Measurements from ENCODE around the gene SLC35D1.
"Not testable (repeated sequence)": the region's sequence is repeated elsewhere in the genome, so short reads cannot be mapped to it uniquely, and the experiment has no call there.

SLC35D1 gene

DNA sequence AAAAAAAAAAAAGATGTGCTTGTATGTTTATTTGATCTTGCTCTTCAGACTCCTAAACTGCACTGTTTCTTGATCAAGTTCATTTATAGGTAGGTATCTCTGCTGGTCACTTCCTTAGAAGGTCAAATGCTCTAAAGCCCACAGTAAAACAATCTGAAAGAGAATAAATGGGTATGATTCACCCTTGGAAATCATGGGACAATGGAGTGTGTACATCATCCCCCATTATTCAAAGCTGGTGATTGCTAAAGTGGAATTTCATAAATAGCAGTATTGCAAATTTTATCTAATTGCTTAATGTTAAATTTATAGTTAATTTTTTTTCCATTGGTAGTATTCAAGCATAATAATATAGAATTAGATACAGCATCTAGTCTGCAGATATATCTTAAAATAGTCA lies 75.7 kb downstream of the SLC35D1 start:
- no peak overlapping the region for H3K27ac ChIP-seq
- TF ChIP-seq, protein P1, sequence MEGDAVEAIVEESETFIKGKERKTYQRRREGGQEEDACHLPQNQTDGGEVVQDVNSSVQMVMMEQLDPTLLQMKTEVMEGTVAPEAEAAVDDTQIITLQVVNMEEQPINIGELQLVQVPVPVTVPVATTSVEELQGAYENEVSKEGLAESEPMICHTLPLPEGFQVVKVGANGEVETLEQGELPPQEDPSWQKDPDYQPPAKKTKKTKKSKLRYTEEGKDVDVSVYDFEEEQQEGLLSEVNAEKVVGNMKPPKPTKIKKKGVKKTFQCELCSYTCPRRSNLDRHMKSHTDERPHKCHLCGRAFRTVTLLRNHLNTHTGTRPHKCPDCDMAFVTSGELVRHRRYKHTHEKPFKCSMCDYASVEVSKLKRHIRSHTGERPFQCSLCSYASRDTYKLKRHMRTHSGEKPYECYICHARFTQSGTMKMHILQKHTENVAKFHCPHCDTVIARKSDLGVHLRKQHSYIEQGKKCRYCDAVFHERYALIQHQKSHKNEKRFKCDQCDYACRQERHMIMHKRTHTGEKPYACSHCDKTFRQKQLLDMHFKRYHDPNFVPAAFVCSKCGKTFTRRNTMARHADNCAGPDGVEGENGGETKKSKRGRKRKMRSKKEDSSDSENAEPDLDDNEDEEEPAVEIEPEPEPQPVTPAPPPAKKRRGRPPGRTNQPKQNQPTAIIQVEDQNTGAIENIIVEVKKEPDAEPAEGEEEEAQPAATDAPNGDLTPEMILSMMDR (IDR thresholded peaks at IDR 0.05), result no peak
- TF ChIP-seq ZFX (IDR thresholded peaks at IDR 0.05; ENCODE audit: borderline replicate concordance), result no peak

DNA sequence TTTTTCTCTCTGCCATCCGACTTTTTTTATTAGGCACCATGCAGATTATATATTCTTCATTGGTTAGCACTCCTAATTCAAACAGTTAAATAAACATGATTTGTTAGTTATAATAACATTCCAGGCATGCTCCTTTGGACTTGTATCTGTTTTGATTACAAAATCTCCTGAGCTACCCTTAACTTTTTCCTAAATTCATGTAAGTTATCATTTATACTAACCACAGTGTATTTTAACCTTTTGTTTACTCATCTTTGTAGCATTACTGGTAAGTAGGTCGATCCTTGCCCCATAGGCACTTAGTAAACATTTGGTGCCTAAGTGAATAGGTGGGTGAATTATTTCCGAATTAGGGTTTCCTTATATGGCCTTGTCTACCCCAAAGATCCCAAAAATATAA lies 85.4 kb downstream of the SLC35D1 start:
- no peak overlapping the region for H3K27ac ChIP-seq
- TF ChIP-seq, protein P1 (IDR thresholded peaks at IDR 0.05), result no peak
- TF ChIP-seq ZFX (IDR thresholded peaks at IDR 0.05; ENCODE audit: borderline replicate concordance), result no peak

DNA sequence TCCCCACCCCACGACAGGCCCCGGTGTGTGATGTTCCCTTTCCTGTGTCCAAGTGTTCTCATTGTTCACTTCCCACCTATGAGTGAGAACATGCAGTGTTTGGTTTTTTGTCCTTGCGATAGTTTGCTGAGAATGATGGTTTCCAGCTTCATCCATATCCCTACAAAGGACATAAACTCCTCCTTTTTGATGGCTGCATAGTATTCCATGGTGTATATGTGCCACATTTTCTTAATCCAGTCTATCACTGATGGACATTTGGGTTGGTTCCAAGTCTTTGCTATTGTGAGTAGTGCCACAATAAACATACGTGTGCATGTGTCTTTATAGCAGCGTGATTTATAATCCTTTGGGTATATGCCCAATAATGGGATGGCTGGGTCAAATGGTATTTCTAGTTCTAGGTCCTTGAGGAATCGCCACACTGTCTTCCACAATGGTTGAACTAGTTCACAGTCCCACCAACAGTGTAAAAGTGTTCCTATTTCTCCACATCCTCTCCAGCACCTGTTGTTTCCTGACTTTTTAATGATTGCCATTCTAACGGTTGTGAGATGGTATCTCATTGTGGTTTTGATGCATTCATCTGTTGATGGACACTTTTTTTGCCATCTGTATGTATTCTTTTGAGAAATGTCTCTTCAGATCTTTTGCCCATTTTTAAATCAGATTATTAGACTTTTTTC lies 87.6 kb downstream of the SLC35D1 start:
- not testable (repeated sequence) for H3K27ac ChIP-seq

DNA sequence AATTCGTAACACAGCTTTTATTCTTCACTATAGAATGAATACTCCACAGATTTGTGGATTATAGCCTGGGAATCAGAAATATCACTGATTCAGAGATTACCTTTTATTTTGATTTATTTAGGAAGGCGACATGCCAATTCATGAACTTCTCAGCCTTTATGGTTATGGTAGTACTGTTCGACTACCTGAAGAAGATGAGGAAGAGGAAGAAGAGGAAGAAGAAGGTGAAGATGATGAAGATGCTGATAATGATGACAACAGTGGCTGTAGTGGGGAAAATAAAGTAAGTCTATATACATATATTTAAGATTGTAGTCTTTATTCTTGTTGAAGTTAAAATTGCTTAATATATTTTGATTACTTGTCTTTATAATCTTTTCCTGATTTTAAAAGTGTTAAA lies 96.0 kb downstream of the SLC35D1 start:
- no peak overlapping the region for H3K27ac ChIP-seq
- no peak for TF ChIP-seq ZFX (IDR thresholded peaks at IDR 0.05; ENCODE audit: borderline replicate concordance)
- TF ChIP-seq, protein P1 (IDR thresholded peaks at IDR 0.05), result no peak

DNA sequence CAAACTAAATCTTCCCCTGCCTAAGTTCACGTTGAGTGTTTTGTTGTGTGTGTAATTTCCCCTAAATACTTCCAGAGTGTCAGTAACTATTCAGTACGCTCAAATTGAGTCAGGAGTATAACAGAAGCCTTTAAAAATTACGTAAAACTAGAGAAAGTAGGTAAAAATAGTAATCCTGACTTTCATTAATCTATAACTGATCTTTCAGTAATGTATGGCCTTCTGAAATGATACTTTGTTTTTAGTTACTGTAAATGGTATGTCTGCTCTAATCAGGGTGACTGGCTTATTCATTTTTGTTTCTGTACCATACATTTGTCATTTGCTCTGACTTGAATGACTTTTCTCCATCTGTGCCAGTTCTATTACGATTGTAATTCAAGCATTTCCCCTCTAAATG lies 99.7 kb downstream of the SLC35D1 start:
- H3K27ac ChIP-seq, result no peak overlapping the region
- TF ChIP-seq, protein P1 (IDR thresholded peaks at IDR 0.05), result no peak
- TF ChIP-seq ZFX (IDR thresholded peaks at IDR 0.05; ENCODE audit: borderline replicate concordance), result no peak

DNA sequence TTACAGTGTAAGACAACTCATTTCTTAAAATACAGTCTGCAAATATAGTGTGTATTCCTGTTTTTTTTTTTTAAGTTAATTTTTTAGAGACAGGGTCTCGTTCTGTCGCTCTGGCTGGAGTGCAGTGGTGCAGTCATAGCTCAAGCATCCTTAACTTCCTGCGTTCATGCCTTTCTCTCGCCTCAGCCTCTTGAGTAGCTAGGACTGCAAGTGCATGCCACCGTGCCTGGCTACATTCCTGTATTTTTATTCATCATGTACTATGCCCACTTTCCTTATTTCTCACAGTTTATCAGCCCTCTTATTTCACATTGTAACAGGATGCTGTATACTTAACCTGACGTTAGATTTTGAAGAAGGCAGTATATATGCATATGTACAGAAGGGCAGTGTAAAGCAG lies 102.4 kb downstream of the SLC35D1 start:
- TF ChIP-seq, protein P1 (IDR thresholded peaks at IDR 0.05), result no peak
- TF ChIP-seq ZFX (IDR thresholded peaks at IDR 0.05; ENCODE audit: borderline replicate concordance), result no peak
- H3K27ac ChIP-seq, result no peak overlapping the region
